ENCODE data around the gene NKX2-3.

DNA sequence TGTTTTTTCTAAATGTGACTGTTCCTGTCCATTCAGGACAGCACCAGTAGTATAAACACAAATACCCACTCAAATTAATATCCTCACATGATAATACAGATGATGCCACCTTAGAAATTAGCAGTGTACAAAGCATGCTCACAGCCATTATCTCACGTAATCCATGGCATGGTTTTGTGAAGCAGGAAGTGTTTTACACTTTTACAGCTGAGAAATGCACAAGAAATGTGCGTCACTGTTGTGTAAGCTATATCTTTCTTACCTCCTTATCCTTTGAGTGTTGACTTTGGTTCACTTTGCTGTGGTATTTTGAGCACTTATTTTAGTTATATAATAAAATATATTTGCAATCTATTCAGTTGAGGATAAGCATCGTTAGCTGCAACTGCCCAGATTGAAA is 31.6 kb downstream of the NKX2-3 start:
- TF ChIP-seq, protein P1, sequence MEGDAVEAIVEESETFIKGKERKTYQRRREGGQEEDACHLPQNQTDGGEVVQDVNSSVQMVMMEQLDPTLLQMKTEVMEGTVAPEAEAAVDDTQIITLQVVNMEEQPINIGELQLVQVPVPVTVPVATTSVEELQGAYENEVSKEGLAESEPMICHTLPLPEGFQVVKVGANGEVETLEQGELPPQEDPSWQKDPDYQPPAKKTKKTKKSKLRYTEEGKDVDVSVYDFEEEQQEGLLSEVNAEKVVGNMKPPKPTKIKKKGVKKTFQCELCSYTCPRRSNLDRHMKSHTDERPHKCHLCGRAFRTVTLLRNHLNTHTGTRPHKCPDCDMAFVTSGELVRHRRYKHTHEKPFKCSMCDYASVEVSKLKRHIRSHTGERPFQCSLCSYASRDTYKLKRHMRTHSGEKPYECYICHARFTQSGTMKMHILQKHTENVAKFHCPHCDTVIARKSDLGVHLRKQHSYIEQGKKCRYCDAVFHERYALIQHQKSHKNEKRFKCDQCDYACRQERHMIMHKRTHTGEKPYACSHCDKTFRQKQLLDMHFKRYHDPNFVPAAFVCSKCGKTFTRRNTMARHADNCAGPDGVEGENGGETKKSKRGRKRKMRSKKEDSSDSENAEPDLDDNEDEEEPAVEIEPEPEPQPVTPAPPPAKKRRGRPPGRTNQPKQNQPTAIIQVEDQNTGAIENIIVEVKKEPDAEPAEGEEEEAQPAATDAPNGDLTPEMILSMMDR (IDR thresholded peaks at IDR 0.05 in 4 of 5, conservative IDR thresholded peaks at IDR 0.05 in 1 of 5), result no peak
- no peak for TF ChIP-seq POLR2A (IDR thresholded peaks at IDR 0.05)
